ENCODE data around the gene TBC1D17. TPM values are rescaled to one million over a fixed set of nuclear protein-coding genes. Genes with fewer than 3 reads are reported as not detected.

Gene TBC1D17
- polyA plus RNA-seq, 2 of the 4 experiments (the other 2 are of a cell fraction) = 12.3 to 41.5 TPM

GRCh38 chr19:49866933-49867782, 10.3 kb upstream of the TBC1D17 start, which contains the start of gene PNKP (continued):
- TF ChIP-seq HOXA7 (CRISPR knock-in tag; IDR thresholded peaks at IDR 0.05) = no peak
- TF ChIP-seq, protein P1, sequence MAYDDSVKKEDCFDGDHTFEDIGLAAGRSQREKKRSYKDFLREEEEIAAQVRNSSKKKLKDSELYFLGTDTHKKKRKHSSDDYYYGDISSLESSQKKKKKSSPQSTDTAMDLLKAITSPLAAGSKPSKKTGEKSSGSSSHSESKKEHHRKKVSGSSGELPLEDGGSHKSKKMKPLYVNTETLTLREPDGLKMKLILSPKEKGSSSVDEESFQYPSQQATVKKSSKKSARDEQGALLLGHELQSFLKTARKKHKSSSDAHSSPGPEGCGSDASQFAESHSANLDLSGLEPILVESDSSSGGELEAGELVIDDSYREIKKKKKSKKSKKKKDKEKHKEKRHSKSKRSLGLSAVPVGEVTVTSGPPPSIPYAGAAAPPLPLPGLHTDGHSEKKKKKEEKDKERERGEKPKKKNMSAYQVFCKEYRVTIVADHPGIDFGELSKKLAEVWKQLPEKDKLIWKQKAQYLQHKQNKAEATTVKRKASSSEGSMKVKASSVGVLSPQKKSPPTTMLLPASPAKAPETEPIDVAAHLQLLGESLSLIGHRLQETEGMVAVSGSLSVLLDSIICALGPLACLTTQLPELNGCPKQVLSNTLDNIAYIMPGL (CRISPR knock-in tag; IDR thresholded peaks at IDR 0.05; ENCODE audit: borderline replicate concordance) = no peak
- no peak for TF ChIP-seq JUNB (IDR thresholded peaks at IDR 0.05)
- no peak for TF ChIP-seq RARB (CRISPR knock-in tag; IDR thresholded peaks at IDR 0.05)
- TF ChIP-seq MAX (IDR thresholded peaks at IDR 0.05) = peak; percentile 93
- no peak for TF ChIP-seq NFE2L2 (conservative IDR thresholded peaks at IDR 0.05; ENCODE audit: low read length)
- no peak for TF ChIP-seq POLR2AphosphoS2 (conservative IDR thresholded peaks at IDR 0.05; ENCODE audit: low read length)
- TF ChIP-seq KDM5A (IDR thresholded peaks at IDR 0.05) = peak; percentile 39; the same call in 1 of the 2 replicates
- no peak for TF ChIP-seq HEYL (CRISPR knock-in tag; IDR thresholded peaks at IDR 0.05)
- 0 out of 2 replicates have a peak, but pooled peaks have one; percentile 33 for TF ChIP-seq FOSB (CRISPR knock-in tag; IDR thresholded peaks at IDR 0.05)
- TF ChIP-seq PHF8 (IDR thresholded peaks at IDR 0.05; ENCODE audit: borderline replicate concordance, low read depth) = peak; percentile 61; the same call in 1 of the 2 replicates
- TF ChIP-seq HES2 (IDR thresholded peaks at IDR 0.05) = no peak
- no peak for TF ChIP-seq FOXS1 (CRISPR knock-in tag; IDR thresholded peaks at IDR 0.05)
- no peak for TF ChIP-seq ZC3H11A (IDR thresholded peaks at IDR 0.05)
- TF ChIP-seq NR3C1 (IDR thresholded peaks at IDR 0.05) = no peak
- TF ChIP-seq, protein P2, sequence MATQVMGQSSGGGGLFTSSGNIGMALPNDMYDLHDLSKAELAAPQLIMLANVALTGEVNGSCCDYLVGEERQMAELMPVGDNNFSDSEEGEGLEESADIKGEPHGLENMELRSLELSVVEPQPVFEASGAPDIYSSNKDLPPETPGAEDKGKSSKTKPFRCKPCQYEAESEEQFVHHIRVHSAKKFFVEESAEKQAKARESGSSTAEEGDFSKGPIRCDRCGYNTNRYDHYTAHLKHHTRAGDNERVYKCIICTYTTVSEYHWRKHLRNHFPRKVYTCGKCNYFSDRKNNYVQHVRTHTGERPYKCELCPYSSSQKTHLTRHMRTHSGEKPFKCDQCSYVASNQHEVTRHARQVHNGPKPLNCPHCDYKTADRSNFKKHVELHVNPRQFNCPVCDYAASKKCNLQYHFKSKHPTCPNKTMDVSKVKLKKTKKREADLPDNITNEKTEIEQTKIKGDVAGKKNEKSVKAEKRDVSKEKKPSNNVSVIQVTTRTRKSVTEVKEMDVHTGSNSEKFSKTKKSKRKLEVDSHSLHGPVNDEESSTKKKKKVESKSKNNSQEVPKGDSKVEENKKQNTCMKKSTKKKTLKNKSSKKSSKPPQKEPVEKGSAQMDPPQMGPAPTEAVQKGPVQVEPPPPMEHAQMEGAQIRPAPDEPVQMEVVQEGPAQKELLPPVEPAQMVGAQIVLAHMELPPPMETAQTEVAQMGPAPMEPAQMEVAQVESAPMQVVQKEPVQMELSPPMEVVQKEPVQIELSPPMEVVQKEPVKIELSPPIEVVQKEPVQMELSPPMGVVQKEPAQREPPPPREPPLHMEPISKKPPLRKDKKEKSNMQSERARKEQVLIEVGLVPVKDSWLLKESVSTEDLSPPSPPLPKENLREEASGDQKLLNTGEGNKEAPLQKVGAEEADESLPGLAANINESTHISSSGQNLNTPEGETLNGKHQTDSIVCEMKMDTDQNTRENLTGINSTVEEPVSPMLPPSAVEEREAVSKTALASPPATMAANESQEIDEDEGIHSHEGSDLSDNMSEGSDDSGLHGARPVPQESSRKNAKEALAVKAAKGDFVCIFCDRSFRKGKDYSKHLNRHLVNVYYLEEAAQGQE (IDR thresholded peaks at IDR 0.05) = no peak
- TF ChIP-seq MYC (IDR thresholded peaks at IDR 0.05; ENCODE audit: borderline replicate concordance, low read length) = peak; percentile 62; the same call in 1 of the 2 replicates
- TF ChIP-seq ATOH8 (CRISPR knock-in tag; IDR thresholded peaks at IDR 0.05; ENCODE audit: low read depth) = no peak
- no peak for TF ChIP-seq ZSCAN20 (CRISPR knock-in tag; IDR thresholded peaks at IDR 0.05)
- TF ChIP-seq KDM1A (IDR thresholded peaks at IDR 0.05; ENCODE audit: low read depth) = no peak
- 0 out of 3 replicates have a peak, but pooled peaks have one; percentile 4 for TF ChIP-seq SMC3 (IDR thresholded peaks at IDR 0.05)
- TF ChIP-seq POLR2A (IDR thresholded peaks at IDR 0.05; ENCODE audit: low read length) = peak; percentile 61
- TF ChIP-seq MAFK (IDR thresholded peaks at IDR 0.05; ENCODE audit: partially characterized antibody) = no peak

All from A549 (cell line).